IMR-90 (cell line): ENCODE data around the gene CHAC1.

ENCODE experiments used
- BHLHE40 ChIP-seq: fragments of 150-350 bp; IDR thresholded peaks from 2 replicates; pipeline ENCODE4 v1.6.1; 2016; ENCODE audit warnings: mild to moderate bottlenecking, low read depth, low read length
- CEBPB ChIP-seq: IDR thresholded peaks from 2 replicates; pipeline ENCODE4 v1.6.1; 2012; ENCODE audit warnings: low read depth, low read length, improper control_type of control experiment
- CTCF ChIP-seq: conservative IDR thresholded peaks from 2 replicates; pipeline ENCODE4 v1.5.1; 2012; ENCODE audit warnings: mild to moderate bottlenecking, low read depth, low read length, improper control_type of control experiment
- MAFK ChIP-seq: IDR thresholded peaks from 2 replicates; pipeline ENCODE4 v1.6.1; 2012; ENCODE audit warnings: low read depth, low read length, improper control_type of control experiment
- MAZ ChIP-seq: IDR thresholded peaks from 2 replicates; pipeline ENCODE4 v1.6.1; 2012; ENCODE audit warnings: low read depth, mild to moderate bottlenecking, low read length, improper control_type of control experiment, moderate library complexity, borderline replicate concordance
- MXI1 ChIP-seq: IDR thresholded peaks from 2 replicates; pipeline ENCODE4 v1.6.1; 2012; ENCODE audit warnings: low read depth, mild to moderate bottlenecking, low read length, moderate library complexity, borderline replicate concordance
- NFE2L2 ChIP-seq: fragments of 150-350 bp; IDR thresholded peaks from 2 replicates; pipeline ENCODE4 v1.6.1; 2016; ENCODE audit warnings: low read depth, mild to moderate bottlenecking, low read length
- POLR2A ChIP-seq: IDR thresholded peaks from 2 replicates; pipeline ENCODE4 v1.6.1; 2012; ENCODE audit warnings: mild to moderate bottlenecking, low read depth, low read length
- RAD21 ChIP-seq: IDR thresholded peaks from 2 replicates; pipeline ENCODE4 v1.6.1; 2012; ENCODE audit warnings: low read length, improper control_type of control experiment
- RCOR1 ChIP-seq: IDR thresholded peaks from 2 replicates; pipeline ENCODE4 v1.6.1; 2012; ENCODE audit warnings: mild to moderate bottlenecking, low read length, improper control_type of control experiment; ENCODE audit not compliant: insufficient replicate concordance
- RFX5 ChIP-seq: IDR thresholded peaks from 2 replicates; pipeline ENCODE4 v1.8.0; 2012; ENCODE audit warnings: low read depth, mild to moderate bottlenecking, low read length, moderate library complexity
- SMC3 ChIP-seq: fragments of 150-350 bp; IDR thresholded peaks from 2 replicates; pipeline ENCODE4 v1.6.1; 2016; ENCODE audit warnings: low read depth, mild to moderate bottlenecking, antibody characterized with exemption, low read length, moderate library complexity
- USF2 ChIP-seq: fragments of 150-350 bp; IDR thresholded peaks from 2 replicates; pipeline ENCODE4 v1.6.1; 2017; ENCODE audit warnings: mild to moderate bottlenecking, antibody characterized with exemption, low read length, low read depth

- TF ChIP-seq CTCF, result no peak
- no peak for TF ChIP-seq USF2
- no peak for TF ChIP-seq CEBPB
- no peak for TF ChIP-seq RAD21
- TF ChIP-seq POLR2A, result no peak
- no peak for TF ChIP-seq MXI1
- TF ChIP-seq RCOR1, result no peak
- no peak for TF ChIP-seq MAFK
- no peak for TF ChIP-seq RFX5
- no peak for TF ChIP-seq SMC3
- no peak for TF ChIP-seq BHLHE40
- TF ChIP-seq MAZ, result no peak
- no peak for TF ChIP-seq NFE2L2
Measured at GRCh38 chr15:40964634-40965033, 11.4 kb downstream of the CHAC1 start.
